ENCODE results near the gene MED8.

MED8 gene

GRCh38 chr1:43334453-43335205 is 55.0 kb downstream of the MED8 start:
- DNase-seq (ENCODE audit: low read depth in 2 of 2) = no peak
